Panc1 (cell line): ENCODE measurements around the gene DOCK3. TPM values are rescaled to one million over a fixed set of nuclear protein-coding genes. Genes with fewer than 3 reads are reported as not detected.
A peak's percentile ranks its signal among the peaks of the same experiment; 100 is the strongest.

Source experiments
- ATAC-seq: fragments of 200-7000 bp; cut with Tn5 transposase; 2 replicates; pipeline ENCODE4 v1.9.1; 2020; ENCODE audit warnings: mild to moderate bottlenecking, moderate library complexity
- BruUV-seq: library from RNA; stranded (reverse); fragments of 400-500 nt; replicated peaks from 2 replicates; lab custom pipeline; 2021; lab: Mats Ljungman, UMichigan
- CTCF ChIA-PET: fragments of 300-600 bp; sonication (Branson Sonifier 250); formaldehyde crosslinking; loops from one replicate; lab custom pipeline; 2022; ENCODE audit warnings: antibody characterized with exemption; lab: Charles Lee
- POLR2A ChIA-PET: fragments of 300-600 bp; sonication (Branson Sonifier 250); formaldehyde crosslinking; loops from one replicate; lab custom pipeline; 2022; ENCODE audit warnings: antibody characterized with exemption; lab: Charles Lee
- DNase-seq: peaks from one replicate; pipeline ENCODE4 v3.0.0-alpha.2; 2010; ENCODE audit warnings: low read depth, low spot score
- H3K27ac ChIP-seq: 2 replicates; pipeline ENCODE4 v1.5.1; 2011; ENCODE audit warnings: mild to moderate bottlenecking, low read length, inconsistent platforms
- H3K27me3 ChIP-seq: fragments of 200-500 bp; sonication (Bioruptor generic); 2 replicates; pipeline ENCODE4 v1.6.0; 2014; ENCODE audit warnings: low read length, inconsistent platforms; ENCODE audit not compliant: control insufficient read depth, insufficient read depth
- H3K36me3 ChIP-seq: fragments of 200-500 bp; sonication (Bioruptor generic); 2 replicates; pipeline ENCODE4 v1.5.1; 2014; ENCODE audit warnings: inconsistent platforms, mild to moderate bottlenecking, low read length, moderate library complexity; ENCODE audit not compliant: control insufficient read depth, insufficient read depth
- H3K4me1 ChIP-seq: 2 replicates; pipeline ENCODE4 v1.5.1; 2011; ENCODE audit warnings: inconsistent platforms, mild to moderate bottlenecking, low read length, moderate library complexity; ENCODE audit not compliant: control insufficient read depth, insufficient read depth
- H3K4me3 ChIP-seq, 2 experiments: 2 replicates each; pipeline ENCODE4 v1.5.1; 2011 to 2012; ENCODE audit warnings: low read depth in 2 of 2, low read length in 2 of 2, mild to moderate bottlenecking in 2 of 2, inconsistent platforms in 1 of 2, moderate library complexity in 1 of 2
- H3K9me3 ChIP-seq: fragments of 200-500 bp; sonication (Bioruptor generic); 2 replicates; pipeline ENCODE4 v1.5.1; 2014; ENCODE audit warnings: low read depth, mild to moderate bottlenecking, inconsistent platforms, low read length, moderate library complexity; ENCODE audit not compliant: control insufficient read depth, insufficient read depth
- CTCF ChIP-seq: fragments of 450-650 bp; IDR thresholded peaks from 2 replicates; pipeline ENCODE4 v1.5.1; 2017; ENCODE audit warnings: mild to moderate bottlenecking
- POLR2AphosphoS5 ChIP-seq: IDR thresholded peaks from 2 replicates; pipeline ENCODE4 v1.6.1; 2012; ENCODE audit warnings: mild to moderate bottlenecking, low read depth, low read length, moderate library complexity
- REST ChIP-seq, 2 experiments: IDR thresholded peaks; 2 replicates each; pipeline ENCODE4 v1.6.1; 2011 to 2012; ENCODE audit warnings: low read depth in 2 of 2, control low read depth in 1 of 2, low read length in 1 of 2, mild to moderate bottlenecking in 1 of 2, moderate library complexity in 1 of 2; ENCODE audit not compliant: insufficient read depth in 1 of 2
- SIN3A ChIP-seq: IDR thresholded peaks from 2 replicates; pipeline ENCODE4 v1.6.1; 2012; ENCODE audit warnings: low read depth, mild to moderate bottlenecking, low read length, moderate library complexity, borderline replicate concordance; ENCODE audit not compliant: insufficient read depth
- TCF7L2 ChIP-seq: IDR thresholded peaks from 2 replicates; pipeline ENCODE4 v1.6.1; 2011; ENCODE audit warnings: mild to moderate bottlenecking, low read depth, low read length, inconsistent platforms
- in situ Hi-C: cut with HindIII; loops from 2 replicates; pipeline ENCODE4 v1.10.0; 2016; ENCODE audit warnings: low sequenced_read_pairs, low pct_unique_long_range_greater_than_20kb
- intact Hi-C: fragments of 100-400 bp; cut with micrococcal nuclease; formaldehyde crosslinking; loops from one replicate; pipeline ENCODE4 v1.10.0; 2022; ENCODE audit not compliant: unreplicated experiment
- total RNA-seq: library from RNA; stranded (reverse); gene quantifications from one replicate; pipeline ENCODE4 v1.2.1, GENCODE V29; 2021; ENCODE audit not compliant: unreplicated experiment

DOCK3 gene
- total RNA-seq, 1 experiment from 2014 or later = 0.21 TPM

- ChIA-PET POLR2A (interaction anchor here (0.6 kb wide), 1 partner anchor 726 kb away, joined by 3 read pairs; no protein-coding TSS in a partner anchor), CTCF (interaction anchor here (0.6 kb wide), 1 partner anchor 48 kb away, joined by 3 read pairs; no protein-coding TSS in a partner anchor)
- Histone ChIP-seq H3K4me1 (peaks cover 36% of the 10 kb centered on the region), H3K36me3 (peaks cover 4% of the 10 kb centered on the region), H3K9me3 (no peaks in the 10 kb centered on the region), H3K27ac (no peak overlapping the region), H3K27me3 (no peaks in the 10 kb centered on the region), H3K4me3 (no peak overlapping the region)
- TF ChIP-seq CTCF = no peak
- TF ChIP-seq SIN3A = no peak
- no peak for TF ChIP-seq REST (IDR thresholded peaks at IDR 0.05; ENCODE audit: insufficient read depth in 1 of 2, low read depth in 2 of 2, low read length in 1 of 2)
- TF ChIP-seq TCF7L2 = no peak
- no peak for TF ChIP-seq POLR2AphosphoS5
- intact Hi-C loops = no loop called here
- DNase-seq = no peak
- ATAC-seq = no peak
- no TSS peak for BruUV-seq
- in situ Hi-C loops = no loop called here
These were observed 713.7 kb downstream of the DOCK3 start for GRCh38 chr3:51388286-51389029.

- CTCF ChIA-PET = interaction anchor here (0.6 kb wide), 1 partner anchor 50 kb away, joined by 3 read pairs; no protein-coding TSS in a partner anchor
- DNase-seq (peak; percentile 10), ATAC-seq (no peak)
- no peaks in the 10 kb centered on the region for H3K27me3 ChIP-seq
- TF ChIP-seq CTCF (peak; percentile 89), REST (IDR thresholded peaks at IDR 0.05; ENCODE audit: insufficient read depth in 1 of 2, low read depth in 2 of 2, low read length in 1 of 2) (no peak)
- BruUV-seq = no TSS peak
- H3K9me3 ChIP-seq = no peaks in the 10 kb centered on the region
- peaks cover 33% of the 10 kb centered on the region for H3K4me1 ChIP-seq
- no peak overlapping the region for H3K4me3 ChIP-seq
- H3K36me3 ChIP-seq = peaks cover 10% of the 10 kb centered on the region
- H3K27ac ChIP-seq = no peak overlapping the region
- POLR2A ChIA-PET = interaction anchor here (0.6 kb wide), 1 partner anchor 728 kb away, joined by 3 read pairs; no protein-coding TSS in a partner anchor
- in situ Hi-C loops = no loop called here
- intact Hi-C loops = no loop called here
These were observed 714.9 kb downstream of the DOCK3 start for GRCh38 chr3:51389423-51390183.
